NCI-H2081 treated with DMSO at 0.1 percent for 48 hours (cell line): Measurements from ENCODE around the gene MAOB.
"Not testable (repeated sequence)": the region's sequence is repeated elsewhere in the genome, so short reads cannot be mapped to it uniquely, and the experiment has no call there.

Experiments used
- DNase-seq: peaks from one replicate; lab custom pipeline; 2025; lab: John Stamatoyannopoulos, UW

MAOB gene

DNA sequence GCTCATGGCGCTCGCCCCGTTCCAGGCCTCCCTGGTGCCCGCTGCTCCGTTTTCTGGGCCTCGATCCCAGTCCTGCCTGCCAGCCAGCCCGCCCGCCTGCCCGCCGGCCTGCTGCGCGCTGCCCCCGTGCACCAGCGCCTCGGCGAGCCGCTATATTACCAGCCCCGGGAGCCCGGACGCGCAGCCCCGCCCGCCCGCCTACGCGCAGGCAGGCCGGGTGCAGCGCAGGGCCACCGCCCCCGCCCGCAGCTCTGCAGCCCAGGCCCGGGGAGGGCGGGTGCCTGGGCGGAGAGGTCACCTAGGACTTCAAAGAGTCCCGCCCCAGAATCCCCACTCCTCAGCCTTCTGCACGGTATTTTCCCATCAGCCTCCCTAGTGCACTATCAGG, at the start of gene MAOB:
MAOB (minus strand) TSS at position 157 of the 388 bp plus-strand sequence; CDS start at position 6, 151 bp downstream.
- DNase-seq = no peak

DNA sequence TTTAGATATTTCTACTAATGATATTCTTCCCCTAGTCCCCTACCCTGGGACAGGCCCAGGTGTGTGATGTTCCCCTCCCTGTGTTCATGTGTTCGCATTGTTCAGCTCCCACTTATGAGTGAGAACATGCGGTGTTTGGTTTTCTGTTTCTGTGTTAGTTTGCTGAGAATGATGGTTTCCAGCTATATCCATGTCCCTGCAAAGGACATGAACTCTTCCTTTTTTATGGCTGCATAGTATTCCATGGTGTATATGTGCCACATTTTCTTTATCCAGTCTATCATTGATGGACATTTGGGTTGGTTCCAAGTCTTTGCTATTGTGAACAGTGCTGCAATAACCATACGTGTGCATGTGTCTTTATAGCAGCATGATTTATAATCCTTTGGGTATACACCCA, 39.8 kb upstream of the MAOB start:
- not testable (repeated sequence) for DNase-seq

DNA sequence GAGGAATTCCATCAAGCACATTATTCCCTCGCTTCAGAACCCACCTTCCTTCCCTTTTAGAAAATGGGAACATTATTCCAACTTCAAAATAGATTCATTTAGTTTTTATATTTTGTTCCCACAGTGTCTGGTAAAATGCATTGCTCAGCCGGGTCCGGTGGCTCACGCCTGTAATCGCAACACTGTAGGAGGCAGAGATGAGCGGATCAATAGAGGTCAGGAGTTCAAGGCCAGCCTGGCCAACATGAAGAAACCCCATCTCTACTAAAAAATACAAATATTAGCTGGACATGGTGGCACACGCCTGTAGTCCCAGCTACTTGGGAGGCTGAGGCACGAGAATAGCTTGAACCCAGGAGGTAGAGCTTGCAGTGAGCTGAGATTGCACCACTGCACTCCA, 28.5 kb upstream of the MAOB start:
- DNase-seq = not testable (repeated sequence)

DNA sequence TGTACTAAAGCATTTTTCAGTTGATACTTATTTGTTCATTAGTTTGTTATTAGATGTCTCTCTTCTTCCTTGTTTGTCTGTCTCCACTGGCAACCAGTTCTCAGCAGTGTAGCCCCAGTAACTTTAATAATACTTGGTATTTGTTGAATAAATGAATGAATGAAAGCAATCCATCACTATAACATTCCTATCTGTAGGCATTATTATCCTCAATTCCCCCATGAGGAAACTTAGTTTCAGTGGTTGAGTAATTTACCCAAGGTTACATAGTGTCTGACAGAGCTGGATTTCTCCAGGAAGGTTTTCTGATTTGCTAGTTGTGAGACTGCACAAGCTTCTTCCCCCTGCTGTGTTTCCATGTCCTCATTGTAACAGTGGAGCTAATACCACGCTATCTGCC, 27.8 kb upstream of the MAOB start:
- DNase-seq = no peak

DNA sequence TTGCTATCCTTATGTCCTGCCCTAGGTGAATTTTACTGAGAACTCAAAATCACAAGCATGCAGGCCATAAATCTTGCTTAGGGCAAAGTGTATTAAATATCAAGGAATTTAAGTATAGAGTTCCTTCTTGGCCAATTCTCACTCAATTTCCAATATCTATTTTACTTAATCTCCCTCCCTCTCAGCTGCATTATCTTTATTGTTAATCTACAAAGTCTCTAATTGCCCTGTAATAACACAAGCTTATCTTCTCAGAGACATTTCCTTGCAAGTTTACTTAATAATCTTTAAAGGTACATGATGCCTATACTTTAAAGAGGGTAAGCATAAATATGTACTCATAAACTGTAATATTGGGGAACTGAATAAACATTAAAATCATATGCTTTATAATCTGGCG, 26.9 kb upstream of the MAOB start:
- no peak for DNase-seq

DNA sequence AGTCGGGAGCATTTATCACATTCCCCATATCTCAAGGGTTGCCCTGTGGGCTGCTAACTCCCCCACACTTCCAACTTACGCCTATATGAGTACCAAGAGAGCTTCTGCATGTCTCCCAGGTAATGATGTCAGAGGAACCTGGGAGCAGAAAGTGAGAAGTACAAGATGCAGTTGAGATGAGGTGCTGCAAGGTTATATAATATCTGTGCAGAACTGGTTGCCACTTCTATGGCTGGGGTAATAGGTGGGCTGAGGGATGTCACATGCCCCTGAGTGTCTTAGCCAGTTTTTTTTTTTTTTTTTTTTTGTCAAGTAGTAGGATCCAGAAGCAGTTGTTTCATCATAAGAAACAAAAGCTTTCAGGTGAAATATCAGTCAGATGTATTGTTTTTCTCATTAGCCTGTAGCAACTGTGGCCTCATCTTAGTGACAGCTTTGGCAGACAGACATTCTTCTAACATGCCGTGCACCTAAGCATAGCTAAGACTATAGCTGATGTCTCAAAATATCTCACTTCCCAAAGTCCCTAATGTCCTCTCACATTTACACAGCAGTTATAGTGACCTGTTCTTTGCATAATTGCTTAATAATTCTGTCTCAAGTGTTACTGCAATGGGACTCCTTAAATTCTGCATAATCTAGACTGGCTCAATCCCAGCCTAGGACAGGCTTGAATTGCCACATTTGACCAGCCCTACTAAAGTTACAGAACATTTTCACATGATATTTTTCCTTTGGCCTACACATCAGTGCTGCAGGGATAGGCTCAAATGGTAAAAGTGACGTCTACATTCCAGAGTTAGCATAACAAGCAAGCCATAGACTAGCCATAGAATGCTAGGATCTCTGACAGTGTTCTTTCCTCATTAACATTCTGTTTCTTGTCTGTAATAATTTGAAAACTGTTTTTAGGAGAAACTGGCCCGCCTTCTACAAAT, 17.9 kb upstream of the MAOB start:
- no peak for DNase-seq

DNA sequence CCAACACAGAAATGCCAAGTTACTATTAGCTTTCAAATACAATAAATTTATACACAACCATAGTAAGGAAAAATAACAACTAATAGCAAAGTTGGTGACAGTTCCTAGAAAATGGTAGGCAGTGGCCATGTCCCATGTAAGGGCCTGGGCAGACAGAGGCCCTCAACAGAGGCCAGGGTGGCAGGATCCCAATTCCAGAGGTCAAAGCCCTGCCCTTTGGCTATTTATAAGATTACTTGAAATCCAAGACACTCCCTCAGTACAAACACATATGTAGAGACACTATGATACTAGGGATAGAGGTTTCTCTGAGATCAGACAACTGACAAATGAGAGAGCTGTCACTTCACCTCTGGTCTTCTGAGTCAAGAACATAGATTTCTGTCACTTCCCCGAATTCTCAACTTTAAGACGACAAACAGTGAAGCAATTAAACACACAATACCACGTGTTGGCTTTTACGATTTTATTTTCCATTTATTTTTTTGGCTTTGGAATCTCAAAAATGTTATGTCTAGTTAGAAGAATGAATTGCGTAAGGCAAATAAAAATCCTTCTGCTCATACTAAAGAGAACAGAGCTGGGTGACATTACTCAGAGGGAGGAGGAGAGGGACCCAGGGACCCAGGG, 16.3 kb upstream of the MAOB start:
- DNase-seq = no peak

DNA sequence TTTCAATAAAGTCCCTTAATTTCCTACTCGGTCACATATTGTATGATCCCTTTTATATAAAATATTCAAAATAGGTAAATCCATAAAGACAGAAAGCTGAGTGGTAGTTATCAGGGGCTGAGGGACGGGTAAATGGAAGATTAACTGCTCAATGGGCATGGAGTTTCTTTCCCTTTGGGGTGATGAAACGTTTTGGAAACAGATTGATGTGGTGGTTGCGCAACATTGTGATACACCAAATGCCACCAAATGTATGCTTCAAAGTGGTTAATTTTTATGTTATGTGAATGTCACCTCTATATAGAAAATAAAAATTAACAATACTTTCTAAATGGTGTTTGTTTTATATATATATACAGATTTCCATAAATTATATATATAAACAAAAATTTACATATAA, 15.0 kb upstream of the MAOB start:
- DNase-seq = no peak

DNA sequence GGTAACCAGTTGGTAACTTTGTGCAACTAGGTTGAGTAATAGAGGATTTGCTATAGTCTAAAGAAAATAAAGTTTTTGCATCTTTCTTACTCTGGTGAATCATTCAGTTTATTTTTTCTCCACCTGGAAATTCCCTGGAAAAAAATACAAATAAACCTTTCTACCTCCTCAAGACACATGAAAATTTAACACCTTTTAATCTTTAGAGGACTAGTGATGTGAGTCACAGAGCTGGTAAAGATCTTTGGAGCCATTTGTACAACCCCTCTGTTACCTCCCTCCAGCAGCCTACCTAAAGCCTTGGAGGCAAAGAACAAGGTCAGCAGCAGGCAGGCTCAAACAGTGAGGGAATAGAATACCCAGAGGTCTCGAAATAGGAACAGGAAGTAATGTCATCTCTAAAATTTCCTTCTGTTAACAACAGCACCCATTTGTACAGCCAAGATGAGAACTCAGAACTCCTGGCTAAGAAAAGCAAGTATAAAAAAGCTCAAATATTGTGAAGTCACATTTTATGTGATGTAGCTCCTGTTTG, 10.2 kb upstream of the MAOB start:
- DNase-seq = no peak

DNA sequence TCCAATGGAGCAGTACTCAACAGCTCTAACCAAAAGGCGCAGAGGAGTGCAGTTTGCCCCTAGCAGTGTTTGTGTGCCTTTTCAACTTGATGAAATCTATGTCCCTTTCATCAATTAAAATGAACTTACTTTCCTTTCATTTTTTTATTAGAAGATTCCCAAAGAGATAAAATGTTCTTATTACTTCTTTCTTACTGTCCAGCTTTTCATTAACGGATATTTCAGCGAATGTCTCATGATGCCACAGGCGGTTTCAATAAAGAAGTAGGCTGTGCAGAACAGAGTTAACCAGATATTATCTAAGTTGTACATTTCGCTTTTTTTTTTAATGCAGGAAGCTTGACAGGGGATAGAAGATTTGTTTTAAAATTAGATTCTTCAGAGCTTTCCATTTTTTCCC, 3.4 kb upstream of the MAOB start:
- no peak for DNase-seq

DNA sequence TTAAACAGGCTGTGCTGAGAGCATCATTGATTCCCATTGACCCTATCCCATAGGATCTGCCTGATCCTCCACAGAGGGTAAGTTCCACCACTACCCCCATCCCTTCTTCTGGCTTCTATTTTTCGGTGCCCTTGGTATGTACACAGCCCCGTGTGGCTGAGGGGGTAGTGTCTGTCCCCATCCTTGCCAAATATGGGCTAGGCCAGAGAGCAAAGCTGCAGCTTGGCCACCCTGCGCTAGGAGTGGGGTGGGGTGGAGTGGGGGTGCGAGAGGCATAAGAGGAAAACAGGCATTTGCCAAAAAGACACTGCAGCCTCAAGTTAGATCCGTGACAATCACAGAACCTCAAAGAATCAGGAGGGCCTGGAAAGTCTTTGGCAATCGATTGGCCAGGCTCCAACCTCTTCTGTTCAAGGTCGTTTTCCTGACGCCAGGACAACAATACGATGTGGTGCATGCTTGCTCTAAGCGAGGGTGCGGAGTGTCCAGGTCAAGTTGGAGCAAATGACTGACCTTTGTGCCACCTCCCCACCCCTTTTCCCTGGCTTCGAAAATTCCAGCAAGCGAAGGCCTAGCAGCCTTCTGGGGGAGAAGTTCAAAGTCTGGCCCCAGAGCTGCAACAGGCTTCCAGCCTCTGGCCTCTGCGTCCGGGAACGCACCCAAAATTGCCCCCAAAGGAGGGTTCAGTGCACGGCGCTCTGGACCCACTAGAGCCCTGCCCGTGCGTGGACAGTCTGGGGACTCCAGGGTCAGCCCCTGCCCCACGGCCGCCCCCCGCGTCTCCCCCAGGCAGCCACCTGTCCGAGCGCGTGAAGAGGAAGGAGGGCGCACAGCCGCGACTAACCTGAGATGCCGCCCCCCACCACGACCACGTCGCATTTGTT, 598 bp downstream of the MAOB start:
- DNase-seq = no peak

DNA sequence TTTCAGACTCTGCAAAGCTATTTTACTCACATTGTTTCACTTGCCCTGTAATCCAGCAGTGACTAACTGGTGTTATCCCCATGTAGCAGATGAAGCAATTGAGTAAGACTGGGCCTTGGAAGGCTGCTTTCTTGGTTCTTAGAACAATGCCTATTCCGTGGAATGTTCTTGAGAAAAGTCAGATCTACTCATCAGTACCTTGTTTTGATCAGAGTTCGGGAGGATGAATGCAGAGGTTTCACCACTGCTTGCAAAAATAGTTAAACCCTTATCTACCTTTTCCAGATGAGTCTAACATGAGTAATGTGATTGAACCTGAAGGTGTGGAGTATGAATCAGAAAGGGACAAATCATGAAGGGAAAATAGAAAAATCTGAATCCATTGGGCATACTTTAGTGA, 1.8 kb downstream of the MAOB start:
- DNase-seq = no peak

DNA sequence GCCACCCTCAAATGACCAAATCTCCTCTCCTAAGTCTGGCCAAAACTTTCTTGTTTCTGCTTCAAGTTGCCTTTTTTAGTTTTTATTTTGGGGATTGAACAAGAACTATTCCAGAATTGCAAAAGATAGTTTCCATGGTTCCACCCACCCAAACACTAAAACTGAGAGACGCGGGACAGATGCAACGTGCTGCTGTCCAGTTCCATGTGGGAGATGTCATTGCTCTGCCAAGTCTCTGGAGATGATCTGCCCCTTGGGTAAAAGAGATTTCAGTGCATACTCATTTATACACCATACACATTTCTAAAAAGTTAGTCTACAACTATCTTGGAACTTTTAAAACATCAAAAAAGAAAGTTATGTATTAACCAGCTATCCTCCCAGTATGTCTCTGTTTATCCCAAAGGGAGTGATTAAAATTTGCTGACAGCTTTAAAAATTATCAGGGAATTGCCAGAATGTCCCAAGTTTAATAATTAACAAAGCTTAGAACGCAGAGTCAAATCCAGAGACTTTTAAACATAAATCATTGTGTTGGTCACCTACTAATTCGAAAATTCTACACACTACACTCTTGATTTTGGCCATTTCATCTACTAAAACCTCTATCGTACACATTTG, 3.2 kb downstream of the MAOB start:
- no peak for DNase-seq

DNA sequence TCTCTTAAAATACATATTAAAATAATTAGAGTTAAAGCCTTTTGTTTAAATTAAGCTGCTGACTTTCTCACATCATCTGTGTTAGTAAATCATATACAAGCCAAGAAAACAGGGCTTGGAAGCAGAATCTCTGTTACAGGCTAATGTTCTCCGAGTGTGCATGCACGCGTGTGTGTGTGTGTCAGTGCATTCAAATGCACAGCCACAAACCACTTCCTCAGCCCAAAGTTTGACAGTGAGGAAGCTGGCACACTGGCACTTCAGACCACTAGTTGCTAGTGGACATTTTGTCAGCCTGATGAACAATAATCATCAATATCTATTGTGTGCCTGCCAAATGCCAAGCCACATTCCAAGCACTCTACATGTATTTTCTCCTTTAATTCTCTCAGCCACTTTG, 5.6 kb downstream of the MAOB start:
- no peak for DNase-seq

DNA sequence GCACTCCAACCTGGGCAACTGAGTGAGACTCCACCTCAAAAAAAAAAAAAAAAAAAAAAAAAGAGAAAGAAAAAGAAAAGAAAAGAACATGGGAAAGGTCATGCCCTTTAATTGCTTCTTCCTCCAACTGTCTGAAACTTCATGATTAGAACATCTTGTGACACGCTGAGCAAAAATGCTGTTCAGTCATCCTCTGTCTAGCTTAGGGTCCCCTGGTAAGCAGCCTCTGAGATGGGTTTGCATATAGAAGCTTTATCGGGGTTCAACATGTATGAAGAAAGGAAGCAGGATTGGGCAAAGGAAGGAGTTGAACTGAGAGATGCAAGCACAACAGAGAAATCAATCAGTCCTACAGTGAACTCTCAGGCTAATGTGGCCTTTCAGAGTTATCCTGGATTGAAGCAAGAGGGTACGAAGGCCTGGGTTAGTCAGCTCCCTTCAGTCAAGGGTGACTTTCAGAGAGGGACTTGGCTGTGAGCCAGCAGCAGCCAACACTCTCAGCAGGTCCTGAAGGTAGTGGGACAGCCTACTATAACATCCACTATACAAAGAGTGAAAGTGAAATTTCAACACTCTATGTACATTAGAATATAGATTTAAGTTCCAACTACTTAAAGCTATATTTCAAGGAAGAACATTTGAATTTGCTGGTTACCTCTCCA, 11.4 kb downstream of the MAOB start:
- no peak for DNase-seq

DNA sequence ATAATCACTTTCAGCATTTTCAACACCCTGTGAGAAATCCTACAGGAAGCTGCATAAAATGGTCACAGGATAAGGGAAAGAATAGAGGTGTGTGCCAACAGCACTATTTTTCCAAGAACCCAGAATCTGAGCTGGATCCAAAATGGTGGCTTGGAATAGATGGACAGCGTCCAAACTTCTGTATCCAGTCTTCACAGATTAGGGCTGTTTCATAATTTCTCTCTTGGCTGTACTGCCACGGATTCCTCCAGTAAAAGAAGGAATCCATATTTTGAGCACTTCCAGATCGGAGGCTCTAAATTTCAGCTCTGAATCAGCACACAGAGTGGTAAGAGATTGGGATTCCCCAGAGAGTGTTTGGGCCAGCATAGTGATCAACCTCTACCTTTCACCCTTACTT, 12.2 kb downstream of the MAOB start:
- DNase-seq = no peak

DNA sequence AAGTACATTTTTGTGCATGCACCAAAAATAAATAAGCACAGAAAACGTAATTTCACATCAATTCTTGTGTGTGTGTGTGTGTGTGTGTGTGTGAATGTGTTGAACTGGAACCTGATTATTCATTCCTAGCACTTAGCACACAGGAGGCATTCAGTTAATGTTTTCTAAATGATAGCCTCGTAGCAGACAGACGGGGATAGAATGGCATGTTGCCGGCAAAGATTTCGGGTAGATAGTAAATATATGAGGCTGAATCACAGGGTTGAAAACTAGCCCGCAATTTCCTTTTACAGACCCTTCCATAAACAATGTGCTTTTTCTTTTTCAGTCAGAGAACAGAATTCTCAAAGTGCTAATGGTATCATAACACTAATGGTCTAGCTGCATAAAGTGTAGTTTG, 13.5 kb downstream of the MAOB start:
- no peak for DNase-seq

DNA sequence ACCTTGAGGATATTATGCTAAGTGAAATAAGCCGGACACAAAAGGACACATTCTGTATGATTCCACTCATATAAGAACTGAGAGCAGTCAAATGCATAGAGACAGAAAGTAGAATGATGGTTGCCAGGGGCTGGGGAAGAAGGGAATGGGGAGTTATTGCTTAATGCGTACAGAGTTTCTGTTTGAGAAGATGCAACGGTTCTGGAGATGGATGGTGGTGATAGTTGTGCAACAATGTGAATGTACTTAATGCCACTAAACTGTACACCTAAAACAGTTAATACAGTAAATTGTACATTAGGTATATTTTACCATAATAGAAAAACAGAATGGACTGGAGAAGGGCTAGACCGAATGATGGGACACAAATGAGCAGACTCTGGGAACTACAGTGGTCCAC, 15.8 kb downstream of the MAOB start:
- DNase-seq = no peak

DNA sequence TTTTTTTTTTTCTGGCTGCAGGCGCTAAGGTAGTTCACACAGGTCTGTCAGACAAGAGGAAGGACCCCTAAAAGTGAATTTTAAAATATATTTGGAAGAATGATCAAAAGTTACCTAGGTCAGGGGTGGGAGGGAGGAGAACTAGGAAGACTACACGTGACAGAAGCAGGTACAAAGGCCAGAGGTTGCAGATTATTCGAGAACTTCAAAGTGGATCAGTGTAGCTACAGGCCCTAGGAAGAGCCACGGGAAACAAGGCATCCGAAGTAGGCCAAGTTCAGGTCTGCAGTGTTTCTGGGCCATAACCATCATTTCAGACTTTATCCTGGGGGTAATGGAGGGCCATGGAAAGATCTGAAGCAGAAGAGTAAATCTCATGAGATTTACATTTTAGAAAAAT, 16.5 kb downstream of the MAOB start:
- DNase-seq = no peak

DNA sequence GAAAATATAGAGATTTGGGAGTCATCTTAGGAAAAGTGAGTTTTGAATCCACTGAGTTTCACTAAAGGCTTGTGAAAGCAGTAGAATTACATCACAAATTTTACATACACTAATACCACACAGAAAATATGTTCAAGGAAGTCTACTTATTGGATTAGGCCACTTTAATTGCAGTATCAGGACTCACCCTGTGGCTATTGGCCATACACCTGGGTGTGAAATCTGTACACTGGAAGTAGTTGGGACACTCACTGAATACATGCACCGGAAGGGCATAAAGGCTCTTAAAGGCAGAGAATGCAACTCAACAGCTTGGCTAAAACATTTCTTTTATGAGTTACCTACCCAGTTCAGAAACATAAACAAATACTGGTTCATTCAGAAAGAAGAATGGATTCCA, 19.8 kb downstream of the MAOB start:
- DNase-seq = no peak

DNA sequence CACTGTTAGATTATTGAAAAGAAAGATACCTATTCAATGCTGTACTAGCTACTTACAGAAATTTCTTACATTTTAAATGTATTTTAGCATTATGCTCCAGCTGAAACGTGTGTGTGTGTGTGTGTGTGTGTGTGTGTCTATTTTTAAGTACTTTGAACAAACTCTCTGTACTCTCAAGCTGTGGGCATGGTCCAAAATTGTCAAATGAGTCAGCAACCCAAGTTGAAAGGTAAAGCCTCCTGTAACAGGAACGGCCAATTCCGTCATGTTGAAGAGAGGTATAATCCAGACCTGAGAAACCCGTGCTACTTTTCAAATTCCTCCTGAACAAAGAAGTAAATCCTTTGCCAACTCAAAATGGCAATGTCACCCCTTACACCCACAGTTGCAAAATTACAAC, 20.5 kb downstream of the MAOB start:
- DNase-seq = no peak
